HL-60 (cell line): ENCODE results near the gene STIMATE.

Experiments used
- DNase-seq, 2 experiments: peaks; one replicate each; pipeline ENCODE4 v3.0.0-alpha.2; 2010 to 2020; ENCODE audit warnings: low read depth in 1 of 2, low spot score in 1 of 2
- H3K27ac ChIP-seq: fragments of 250-450 bp; sonication (Bioruptor Pico); replicated peaks from 2 replicates; pipeline ENCODE4 v1.5.1; 2020; ENCODE audit warnings: mild to moderate bottlenecking, moderate library complexity
- H3K27me3 ChIP-seq: fragments of 250-450 bp; sonication (Bioruptor Pico); 2 replicates; pipeline ENCODE4 v1.5.1; 2021; ENCODE audit warnings: mild to moderate bottlenecking, moderate library complexity; ENCODE audit not compliant: insufficient read depth, poor library complexity, severe bottlenecking
- H3K4me3 ChIP-seq: replicated peaks from 2 replicates; pipeline ENCODE4 v1.5.1; 2011; ENCODE audit warnings: mild to moderate bottlenecking, control low read depth, low read length; ENCODE audit not compliant: insufficient read depth
- GABPA ChIP-seq: IDR thresholded peaks from 2 replicates; pipeline ENCODE4 v1.6.1; 2012; ENCODE audit warnings: low read depth
- POLR2AphosphoS5 ChIP-seq: IDR thresholded peaks from 2 replicates; pipeline ENCODE4 v1.6.1; 2012; ENCODE audit warnings: low read depth
- SPI1 ChIP-seq: IDR thresholded peaks from 2 replicates; pipeline ENCODE4 v1.6.1; 2012; ENCODE audit warnings: low read depth, mild to moderate bottlenecking, borderline replicate concordance
- TF ChIP-seq, protein P1 (sequence below): IDR thresholded peaks from one replicate; pipeline ENCODE4 v1.5.1; 2011; ENCODE audit warnings: low read length, control low read depth, inconsistent platforms; ENCODE audit not compliant: insufficient read depth
- TF ChIP-seq, protein P2 (sequence below): IDR thresholded peaks from 2 replicates; pipeline ENCODE4 v1.6.1; 2012; ENCODE audit warnings: low read depth; ENCODE audit not compliant: insufficient replicate concordance

STIMATE gene

DNA sequence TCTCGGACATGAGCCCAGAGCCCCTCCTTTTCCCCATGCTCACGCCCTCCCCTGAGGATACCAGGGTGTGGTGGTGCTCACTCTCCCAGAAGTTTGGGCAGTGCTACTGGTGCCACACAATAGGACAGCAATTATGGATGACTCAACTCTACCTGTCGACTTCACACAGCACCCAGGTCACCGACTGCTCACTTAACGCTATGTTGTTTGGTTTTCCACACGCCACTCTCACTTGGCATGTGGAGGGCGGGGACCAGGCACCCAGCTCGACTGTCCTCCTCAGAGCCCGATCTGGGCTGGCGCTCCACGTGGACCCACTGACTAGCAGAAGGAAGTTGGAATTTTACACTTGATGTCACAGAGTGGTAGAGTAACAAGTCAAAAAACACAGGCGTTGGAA is 30.9 kb downstream of the STIMATE start:
- no peak overlapping the region for H3K27ac ChIP-seq
- no peaks in the 10 kb centered on the region for H3K27me3 ChIP-seq
- DNase-seq: no peak
- TF ChIP-seq POLR2AphosphoS5 (no peak), GABPA (no peak), SPI1 (no peak)
- TF ChIP-seq, protein P1, sequence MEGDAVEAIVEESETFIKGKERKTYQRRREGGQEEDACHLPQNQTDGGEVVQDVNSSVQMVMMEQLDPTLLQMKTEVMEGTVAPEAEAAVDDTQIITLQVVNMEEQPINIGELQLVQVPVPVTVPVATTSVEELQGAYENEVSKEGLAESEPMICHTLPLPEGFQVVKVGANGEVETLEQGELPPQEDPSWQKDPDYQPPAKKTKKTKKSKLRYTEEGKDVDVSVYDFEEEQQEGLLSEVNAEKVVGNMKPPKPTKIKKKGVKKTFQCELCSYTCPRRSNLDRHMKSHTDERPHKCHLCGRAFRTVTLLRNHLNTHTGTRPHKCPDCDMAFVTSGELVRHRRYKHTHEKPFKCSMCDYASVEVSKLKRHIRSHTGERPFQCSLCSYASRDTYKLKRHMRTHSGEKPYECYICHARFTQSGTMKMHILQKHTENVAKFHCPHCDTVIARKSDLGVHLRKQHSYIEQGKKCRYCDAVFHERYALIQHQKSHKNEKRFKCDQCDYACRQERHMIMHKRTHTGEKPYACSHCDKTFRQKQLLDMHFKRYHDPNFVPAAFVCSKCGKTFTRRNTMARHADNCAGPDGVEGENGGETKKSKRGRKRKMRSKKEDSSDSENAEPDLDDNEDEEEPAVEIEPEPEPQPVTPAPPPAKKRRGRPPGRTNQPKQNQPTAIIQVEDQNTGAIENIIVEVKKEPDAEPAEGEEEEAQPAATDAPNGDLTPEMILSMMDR: no peak
- TF ChIP-seq, protein P2, sequence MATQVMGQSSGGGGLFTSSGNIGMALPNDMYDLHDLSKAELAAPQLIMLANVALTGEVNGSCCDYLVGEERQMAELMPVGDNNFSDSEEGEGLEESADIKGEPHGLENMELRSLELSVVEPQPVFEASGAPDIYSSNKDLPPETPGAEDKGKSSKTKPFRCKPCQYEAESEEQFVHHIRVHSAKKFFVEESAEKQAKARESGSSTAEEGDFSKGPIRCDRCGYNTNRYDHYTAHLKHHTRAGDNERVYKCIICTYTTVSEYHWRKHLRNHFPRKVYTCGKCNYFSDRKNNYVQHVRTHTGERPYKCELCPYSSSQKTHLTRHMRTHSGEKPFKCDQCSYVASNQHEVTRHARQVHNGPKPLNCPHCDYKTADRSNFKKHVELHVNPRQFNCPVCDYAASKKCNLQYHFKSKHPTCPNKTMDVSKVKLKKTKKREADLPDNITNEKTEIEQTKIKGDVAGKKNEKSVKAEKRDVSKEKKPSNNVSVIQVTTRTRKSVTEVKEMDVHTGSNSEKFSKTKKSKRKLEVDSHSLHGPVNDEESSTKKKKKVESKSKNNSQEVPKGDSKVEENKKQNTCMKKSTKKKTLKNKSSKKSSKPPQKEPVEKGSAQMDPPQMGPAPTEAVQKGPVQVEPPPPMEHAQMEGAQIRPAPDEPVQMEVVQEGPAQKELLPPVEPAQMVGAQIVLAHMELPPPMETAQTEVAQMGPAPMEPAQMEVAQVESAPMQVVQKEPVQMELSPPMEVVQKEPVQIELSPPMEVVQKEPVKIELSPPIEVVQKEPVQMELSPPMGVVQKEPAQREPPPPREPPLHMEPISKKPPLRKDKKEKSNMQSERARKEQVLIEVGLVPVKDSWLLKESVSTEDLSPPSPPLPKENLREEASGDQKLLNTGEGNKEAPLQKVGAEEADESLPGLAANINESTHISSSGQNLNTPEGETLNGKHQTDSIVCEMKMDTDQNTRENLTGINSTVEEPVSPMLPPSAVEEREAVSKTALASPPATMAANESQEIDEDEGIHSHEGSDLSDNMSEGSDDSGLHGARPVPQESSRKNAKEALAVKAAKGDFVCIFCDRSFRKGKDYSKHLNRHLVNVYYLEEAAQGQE: no peak
- H3K4me3 ChIP-seq: no peak overlapping the region

DNA sequence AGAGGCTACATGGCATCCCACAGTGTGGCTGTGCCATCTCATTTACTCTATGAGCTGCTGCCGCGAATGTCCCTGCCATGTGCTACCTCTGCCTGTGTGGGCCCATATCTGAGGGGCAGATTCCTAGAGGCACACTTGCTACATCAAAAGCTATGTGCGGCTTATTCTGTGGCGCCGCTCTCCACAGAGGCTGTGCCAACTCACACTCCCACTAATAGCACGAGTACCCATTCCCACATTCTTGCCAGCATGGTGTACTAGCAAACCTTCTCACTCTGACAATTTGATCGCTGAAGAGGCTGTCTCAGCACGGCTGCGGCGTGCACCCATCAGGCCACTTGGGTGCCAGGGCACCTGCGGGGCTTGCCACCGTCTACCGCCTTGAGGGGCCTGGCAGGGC is 31.4 kb downstream of the STIMATE start:
- Histone ChIP-seq H3K27me3 (no peaks in the 10 kb centered on the region), H3K27ac (no peak overlapping the region), H3K4me3 (no peak overlapping the region)
- TF ChIP-seq, protein P1: no peak
- TF ChIP-seq POLR2AphosphoS5 (no peak), SPI1 (no peak), GABPA (no peak)
- DNase-seq: no peak

DNA sequence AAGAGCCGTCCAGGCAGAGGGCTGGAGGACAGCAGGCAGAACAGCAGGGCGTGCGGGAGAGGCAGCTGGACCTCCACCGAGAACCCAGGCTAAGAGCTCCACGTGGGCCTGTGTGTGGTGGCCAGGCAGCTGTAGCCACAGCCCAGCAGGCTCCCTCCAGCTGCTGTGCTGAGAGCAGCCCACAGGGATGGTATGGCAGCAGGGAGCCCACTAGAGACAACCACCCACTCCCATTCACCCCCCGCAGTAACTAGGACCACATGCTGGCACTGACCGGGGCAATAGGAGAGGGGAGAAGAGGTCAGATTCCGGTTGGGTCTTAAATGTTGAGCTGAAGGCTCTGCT is 37.0 kb downstream of the STIMATE start:
- TF ChIP-seq, protein P2: no peak
- TF ChIP-seq, protein P1: no peak
- TF ChIP-seq GABPA (no peak), SPI1 (no peak), POLR2AphosphoS5 (no peak)
- H3K4me3 ChIP-seq: no peak overlapping the region
- H3K27me3 ChIP-seq: no peaks in the 10 kb centered on the region
- no peak overlapping the region for H3K27ac ChIP-seq
- DNase-seq: no peak

DNA sequence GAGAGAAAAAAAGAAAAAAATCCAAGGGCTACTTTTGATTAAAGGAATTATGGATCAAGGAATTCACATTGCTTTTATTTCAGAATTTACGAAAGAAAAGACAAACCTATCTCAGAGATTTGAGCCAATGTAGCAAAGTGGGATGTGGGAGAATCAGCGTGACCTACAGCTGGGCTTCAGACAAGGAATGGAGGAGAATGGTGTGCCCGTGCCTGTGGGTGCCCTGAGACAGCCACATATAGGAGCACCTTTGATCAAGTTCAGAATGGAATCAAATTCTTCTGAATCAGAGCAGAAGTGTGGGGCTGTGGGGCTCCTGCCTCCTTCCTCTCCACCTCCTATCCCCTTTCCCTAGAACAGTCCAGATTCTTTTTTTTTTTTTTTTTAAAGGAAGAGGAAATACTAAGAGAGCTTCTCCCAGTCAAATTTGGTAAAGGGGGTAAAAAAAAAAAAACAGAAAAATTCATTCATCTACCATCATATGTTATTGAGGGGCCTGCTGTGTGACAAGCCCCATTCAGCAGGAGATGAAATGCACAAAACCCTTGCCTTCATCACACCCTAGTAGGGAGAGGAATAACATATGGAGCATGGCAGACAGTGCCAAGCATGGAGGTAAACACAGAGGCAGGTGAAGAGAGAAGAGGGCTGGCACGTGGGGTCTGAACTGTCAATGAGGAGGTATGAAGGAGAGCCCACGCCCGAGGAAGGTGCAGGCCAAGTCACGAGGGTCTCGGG is 37.5 kb downstream of the STIMATE start:
- TF ChIP-seq GABPA: no peak
- TF ChIP-seq, protein P1: no peak
- TF ChIP-seq, protein P2: no peak
- TF ChIP-seq POLR2AphosphoS5: no peak
- no peak for TF ChIP-seq SPI1
- H3K27ac ChIP-seq: no peak overlapping the region

More for the DNA sequence above, 37.5 kb downstream of the STIMATE start:
- no peak for DNase-seq
- H3K4me3 ChIP-seq: no peak overlapping the region
- H3K27me3 ChIP-seq: no peaks in the 10 kb centered on the region
